ENCODE data around the gene TRMU.

DNA sequence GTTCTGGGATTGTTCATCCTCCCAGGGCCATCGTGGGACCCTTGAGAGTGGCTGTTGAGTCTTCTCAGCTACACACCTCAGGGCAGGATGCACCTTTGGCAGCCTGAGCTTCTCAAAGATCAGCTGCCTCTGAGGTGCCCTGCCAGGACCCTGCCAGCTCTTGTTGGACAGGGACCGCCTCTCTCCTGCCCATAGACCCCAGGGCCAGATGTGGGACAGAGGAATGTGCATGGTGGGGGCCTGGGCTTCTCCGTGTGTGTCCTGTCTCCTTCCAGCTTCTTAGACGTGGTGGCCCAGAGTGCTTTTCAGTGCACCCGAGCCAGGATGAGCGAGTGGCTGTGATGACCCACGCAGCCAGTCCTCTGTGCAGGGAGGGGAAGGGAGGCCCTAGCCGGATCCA is 5.9 kb upstream of the TRMU start:
- TF ChIP-seq SIN3A (IDR thresholded peaks at IDR 0.05; ENCODE audit: borderline replicate concordance, insufficient read depth, low read depth, low read length) (no peak), POLR2AphosphoS5 (IDR thresholded peaks at IDR 0.05; ENCODE audit: low read depth, low read length) (no peak), TCF7L2 (IDR thresholded peaks at IDR 0.05; ENCODE audit: low read depth, low read length) (no peak), REST (IDR thresholded peaks at IDR 0.05; ENCODE audit: insufficient read depth in 1 of 2, low read depth in 2 of 2, low read length in 1 of 2) (no peak)
- TF ChIP-seq, protein P1, sequence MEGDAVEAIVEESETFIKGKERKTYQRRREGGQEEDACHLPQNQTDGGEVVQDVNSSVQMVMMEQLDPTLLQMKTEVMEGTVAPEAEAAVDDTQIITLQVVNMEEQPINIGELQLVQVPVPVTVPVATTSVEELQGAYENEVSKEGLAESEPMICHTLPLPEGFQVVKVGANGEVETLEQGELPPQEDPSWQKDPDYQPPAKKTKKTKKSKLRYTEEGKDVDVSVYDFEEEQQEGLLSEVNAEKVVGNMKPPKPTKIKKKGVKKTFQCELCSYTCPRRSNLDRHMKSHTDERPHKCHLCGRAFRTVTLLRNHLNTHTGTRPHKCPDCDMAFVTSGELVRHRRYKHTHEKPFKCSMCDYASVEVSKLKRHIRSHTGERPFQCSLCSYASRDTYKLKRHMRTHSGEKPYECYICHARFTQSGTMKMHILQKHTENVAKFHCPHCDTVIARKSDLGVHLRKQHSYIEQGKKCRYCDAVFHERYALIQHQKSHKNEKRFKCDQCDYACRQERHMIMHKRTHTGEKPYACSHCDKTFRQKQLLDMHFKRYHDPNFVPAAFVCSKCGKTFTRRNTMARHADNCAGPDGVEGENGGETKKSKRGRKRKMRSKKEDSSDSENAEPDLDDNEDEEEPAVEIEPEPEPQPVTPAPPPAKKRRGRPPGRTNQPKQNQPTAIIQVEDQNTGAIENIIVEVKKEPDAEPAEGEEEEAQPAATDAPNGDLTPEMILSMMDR (IDR thresholded peaks at IDR 0.05): no peak
